GM23338 (cell line): ENCODE results near the gene R3HDM2. TPM values are rescaled to one million over a fixed set of nuclear protein-coding genes. Genes with fewer than 3 reads are reported as not detected.

ENCODE experiments used
- ATAC-seq: fragments of 200-7000 bp; cut with Tn5 transposase; 3 replicates; pipeline ENCODE4 v1.9.1; 2020
- DNase-seq: peaks from one replicate; pipeline ENCODE4 v3.0.0-alpha.2; 2015; ENCODE audit warnings: low spot score
- H2AFZ ChIP-seq: fragments of 200-600 bp; sonication (generic); 2 replicates; pipeline ENCODE4 v1.8.0; 2016; ENCODE audit warnings: antibody characterized with exemption, mild to moderate bottlenecking, moderate library complexity
- H3F3A ChIP-seq: fragments of 200-600 bp; sonication (generic); replicated peaks from 2 replicates; pipeline ENCODE4 v1.8.0; 2017; ENCODE audit warnings: antibody characterized with exemption, mixed run types, low read depth
- H3K27ac ChIP-seq: fragments of 200-600 bp; sonication (generic); 2 replicates; pipeline ENCODE4 v1.6.1; 2016; ENCODE audit warnings: low read depth
- H3K27me3 ChIP-seq: fragments of 200-600 bp; sonication (generic); 2 replicates; pipeline ENCODE4 v1.8.0; 2016; ENCODE audit warnings: mild to moderate bottlenecking, mixed run types, moderate library complexity; ENCODE audit not compliant: insufficient read depth
- H3K36me3 ChIP-seq: fragments of 200-600 bp; sonication (generic); 2 replicates; pipeline ENCODE4 v1.8.0; 2016; ENCODE audit warnings: mild to moderate bottlenecking; ENCODE audit not compliant: insufficient read depth
- H3K4me1 ChIP-seq: fragments of 200-600 bp; sonication (generic); 2 replicates; pipeline ENCODE4 v1.8.0; 2016; ENCODE audit warnings: mild to moderate bottlenecking, moderate library complexity; ENCODE audit not compliant: insufficient read depth
- H3K4me2 ChIP-seq: fragments of 200-600 bp; sonication (generic); 2 replicates; pipeline ENCODE4 v1.7.1; 2017; ENCODE audit warnings: mixed run types
- H3K4me3 ChIP-seq: fragments of 200-600 bp; sonication (generic); 2 replicates; pipeline ENCODE4 v1.6.1; 2016; ENCODE audit warnings: mixed run types
- H3K79me2 ChIP-seq: fragments of 200-600 bp; sonication (generic); replicated peaks from 2 replicates; pipeline ENCODE4 v1.8.0; 2017; ENCODE audit warnings: mild to moderate bottlenecking; ENCODE audit not compliant: insufficient read depth
- H3K9me2 ChIP-seq: fragments of 200-600 bp; sonication (generic); 2 replicates; pipeline ENCODE4 v1.8.0; 2017; ENCODE audit not compliant: insufficient read depth
- H4K20me1 ChIP-seq: fragments of 200-600 bp; sonication (generic); replicated peaks from 2 replicates; pipeline ENCODE4 v1.8.0; 2017; ENCODE audit warnings: mild to moderate bottlenecking; ENCODE audit not compliant: insufficient read depth
- H3K27ac Mint-ChIP-seq: 2 replicates; pipeline ENCODE4 v1.8.0; 2020; ENCODE audit warnings: inconsistent platforms, mild to moderate bottlenecking, moderate library complexity, mixed read lengths
- H3K27me3 Mint-ChIP-seq: 3 replicates; pipeline ENCODE4 v1.8.0; 2022; ENCODE audit warnings: low read depth, mild to moderate bottlenecking, moderate library complexity, mixed read lengths, inconsistent platforms; ENCODE audit not compliant: insufficient read depth, poor library complexity
- H3K36me3 Mint-ChIP-seq: 3 replicates; pipeline ENCODE4 v1.8.0; 2021; ENCODE audit warnings: low read depth, mild to moderate bottlenecking, inconsistent platforms, moderate library complexity, mixed read lengths
- H3K4me1 Mint-ChIP-seq: 3 replicates; pipeline ENCODE4 v1.8.0; 2020; ENCODE audit warnings: mild to moderate bottlenecking, inconsistent platforms, mixed read lengths
- H3K4me3 Mint-ChIP-seq: 3 replicates; pipeline ENCODE4 v1.8.0; 2021; ENCODE audit warnings: moderate library complexity, mild to moderate bottlenecking, inconsistent platforms, mixed read lengths
- H3K9me3 Mint-ChIP-seq: 3 replicates; pipeline ENCODE4 v1.8.0; 2020; ENCODE audit warnings: moderate library complexity, mild to moderate bottlenecking, inconsistent platforms, mixed read lengths
- EZH2 ChIP-seq: fragments of 200-600 bp; sonication (generic); IDR thresholded peaks from one replicate; pipeline ENCODE4 v1.8.0; 2017; ENCODE audit warnings: antibody characterized with exemption, mild to moderate bottlenecking, low read depth; ENCODE audit not compliant: unreplicated experiment
- JUNB ChIP-seq: IDR thresholded peaks from one replicate; pipeline ENCODE4 v1.6.1; 2016; ENCODE audit warnings: antibody characterized with exemption; ENCODE audit not compliant: unreplicated experiment
- NANOG ChIP-seq: IDR thresholded peaks from 2 replicates; pipeline ENCODE4 v1.6.1; 2016; ENCODE audit warnings: antibody characterized with exemption, borderline replicate concordance
- ZNF331 ChIP-seq: fragments of 250-450 bp; sonication (Bioruptor Pico); IDR thresholded peaks from 2 replicates; pipeline ENCODE4 v1.5.0; 2020; ENCODE audit warnings: low read depth, mild to moderate bottlenecking, moderate library complexity
- polyA plus RNA-seq: library from polyadenylated mRNA; unstranded; fragments of >200 nt; fragmentation: Nextera tagmentation; extraction: Ambion mirVana; gene quantifications from 2 replicates; pipeline ENCODE4 v1.2.1, GENCODE V29; 2016
- total RNA-seq: library from RNA; depleted of rRNA; stranded (reverse); fragments of >200 nt; shearing (Covaris generic); gene quantifications from 2 replicates; pipeline ENCODE4 v1.2.3, GENCODE V29; 2014
- TF ChIP-seq, protein P1 (sequence below), 2 experiments: fragments of 200-600 bp in 1 of 2; sonication (generic) in 1 of 2; conservative IDR thresholded peaks; 2 replicates each; pipeline versions ENCODE4 v1.5.1 to v1.6.1; 2016 to 2017; ENCODE audit warnings: antibody characterized with exemption in 2 of 2, low read depth in 2 of 2, mild to moderate bottlenecking in 2 of 2, moderate library complexity in 1 of 2
- TF ChIP-seq, protein P2 (sequence below): IDR thresholded peaks from one replicate; pipeline ENCODE4 v1.6.1; 2018; ENCODE audit warnings: antibody characterized with exemption; ENCODE audit not compliant: unreplicated experiment
- TF ChIP-seq, protein P3 (sequence below): fragments of 250-450 bp; sonication (Bioruptor Pico); IDR thresholded peaks from 2 replicates; pipeline ENCODE4 v1.5.0; 2020; ENCODE audit warnings: mild to moderate bottlenecking, moderate library complexity

R3HDM2 gene
- total and polyA plus RNA-seq, 2 experiments from 2014 or later, result 9.6 to 19.6 TPM

DNA sequence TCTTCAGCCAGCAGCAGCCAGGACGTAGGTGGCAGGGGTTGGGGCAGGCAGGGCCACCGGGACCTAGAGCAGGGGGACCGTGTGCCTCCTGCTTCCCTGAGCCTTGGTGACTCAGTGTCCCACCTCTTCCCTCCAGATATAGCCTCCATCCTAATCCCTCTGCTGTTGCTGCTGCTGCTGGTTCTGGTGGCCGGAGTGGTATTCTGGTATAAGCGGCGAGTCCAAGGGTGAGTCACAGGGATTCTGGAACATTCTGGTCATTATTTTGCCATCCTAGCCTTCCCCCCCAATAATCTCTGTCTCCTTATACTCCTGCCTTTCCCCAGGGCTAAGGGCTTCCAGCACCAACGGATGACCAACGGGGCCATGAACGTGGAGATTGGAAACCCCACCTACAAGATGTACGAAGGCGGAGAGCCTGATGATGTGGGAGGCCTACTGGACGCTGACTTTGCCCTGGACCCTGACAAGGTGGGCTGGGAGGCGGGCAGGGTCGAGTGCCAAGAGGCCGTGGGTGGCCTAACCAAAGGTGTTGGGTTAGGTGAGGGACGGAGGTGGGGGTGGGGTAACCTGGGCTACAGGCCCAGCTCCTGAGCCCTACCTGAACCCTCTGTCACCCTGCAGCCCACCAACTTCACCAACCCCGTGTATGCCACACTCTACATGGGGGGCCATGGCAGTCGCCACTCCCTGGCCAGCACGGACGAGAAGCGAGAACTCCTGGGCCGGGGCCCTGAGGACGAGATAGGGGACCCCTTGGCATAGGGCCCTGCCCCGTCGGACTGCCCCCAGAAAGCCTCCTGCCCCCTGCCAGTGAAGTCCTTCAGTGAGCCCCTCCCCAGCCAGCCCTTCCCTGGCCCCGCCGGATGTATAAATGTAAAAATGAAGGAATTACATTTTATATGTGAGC is 218.8 kb downstream of the R3HDM2 start:
- H3K4me2 ChIP-seq, result no peak overlapping the region
- no peak overlapping the region for H3K27ac Mint-ChIP-seq
- no peak overlapping the region for H3K4me3 Mint-ChIP-seq

More for the DNA sequence above, 218.8 kb downstream of the R3HDM2 start:
- H3K4me3 ChIP-seq, result no peak overlapping the region
- 0 out of 2 replicates have a peak, but pooled peaks cover 7% of the 10 kb centered on the region for H4K20me1 ChIP-seq
- H3K36me3 ChIP-seq, result no peaks in the 10 kb centered on the region
- H3K27ac ChIP-seq, result no peak overlapping the region; the same call in 1 of the 2 replicates
- peaks cover 28% of the 10 kb centered on the region for H3K4me1 Mint-ChIP-seq
- H3K4me1 ChIP-seq, result peaks cover 26% of the 10 kb centered on the region
- H2AFZ ChIP-seq, result no peak overlapping the region
- peaks cover 44% of the 10 kb centered on the region for H3K36me3 Mint-ChIP-seq
- H3K9me2 ChIP-seq, result no peaks in the 10 kb centered on the region
- ATAC-seq (no peak), DNase-seq (no peak)
- H3K79me2 ChIP-seq, result no peaks in the 10 kb centered on the region
- TF ChIP-seq EZH2 (no peak), ZNF331 (CRISPR knock-in tag) (no peak), JUNB (no peak), NANOG (no peak)
- TF ChIP-seq, protein P1, sequence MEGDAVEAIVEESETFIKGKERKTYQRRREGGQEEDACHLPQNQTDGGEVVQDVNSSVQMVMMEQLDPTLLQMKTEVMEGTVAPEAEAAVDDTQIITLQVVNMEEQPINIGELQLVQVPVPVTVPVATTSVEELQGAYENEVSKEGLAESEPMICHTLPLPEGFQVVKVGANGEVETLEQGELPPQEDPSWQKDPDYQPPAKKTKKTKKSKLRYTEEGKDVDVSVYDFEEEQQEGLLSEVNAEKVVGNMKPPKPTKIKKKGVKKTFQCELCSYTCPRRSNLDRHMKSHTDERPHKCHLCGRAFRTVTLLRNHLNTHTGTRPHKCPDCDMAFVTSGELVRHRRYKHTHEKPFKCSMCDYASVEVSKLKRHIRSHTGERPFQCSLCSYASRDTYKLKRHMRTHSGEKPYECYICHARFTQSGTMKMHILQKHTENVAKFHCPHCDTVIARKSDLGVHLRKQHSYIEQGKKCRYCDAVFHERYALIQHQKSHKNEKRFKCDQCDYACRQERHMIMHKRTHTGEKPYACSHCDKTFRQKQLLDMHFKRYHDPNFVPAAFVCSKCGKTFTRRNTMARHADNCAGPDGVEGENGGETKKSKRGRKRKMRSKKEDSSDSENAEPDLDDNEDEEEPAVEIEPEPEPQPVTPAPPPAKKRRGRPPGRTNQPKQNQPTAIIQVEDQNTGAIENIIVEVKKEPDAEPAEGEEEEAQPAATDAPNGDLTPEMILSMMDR (conservative IDR thresholded peaks at IDR 0.05; ENCODE audit: low read depth in 2 of 2), result peak in 1 of 2 experiments; percentile 13; a peak in 1 of 4 replicates
- TF ChIP-seq, protein P2, sequence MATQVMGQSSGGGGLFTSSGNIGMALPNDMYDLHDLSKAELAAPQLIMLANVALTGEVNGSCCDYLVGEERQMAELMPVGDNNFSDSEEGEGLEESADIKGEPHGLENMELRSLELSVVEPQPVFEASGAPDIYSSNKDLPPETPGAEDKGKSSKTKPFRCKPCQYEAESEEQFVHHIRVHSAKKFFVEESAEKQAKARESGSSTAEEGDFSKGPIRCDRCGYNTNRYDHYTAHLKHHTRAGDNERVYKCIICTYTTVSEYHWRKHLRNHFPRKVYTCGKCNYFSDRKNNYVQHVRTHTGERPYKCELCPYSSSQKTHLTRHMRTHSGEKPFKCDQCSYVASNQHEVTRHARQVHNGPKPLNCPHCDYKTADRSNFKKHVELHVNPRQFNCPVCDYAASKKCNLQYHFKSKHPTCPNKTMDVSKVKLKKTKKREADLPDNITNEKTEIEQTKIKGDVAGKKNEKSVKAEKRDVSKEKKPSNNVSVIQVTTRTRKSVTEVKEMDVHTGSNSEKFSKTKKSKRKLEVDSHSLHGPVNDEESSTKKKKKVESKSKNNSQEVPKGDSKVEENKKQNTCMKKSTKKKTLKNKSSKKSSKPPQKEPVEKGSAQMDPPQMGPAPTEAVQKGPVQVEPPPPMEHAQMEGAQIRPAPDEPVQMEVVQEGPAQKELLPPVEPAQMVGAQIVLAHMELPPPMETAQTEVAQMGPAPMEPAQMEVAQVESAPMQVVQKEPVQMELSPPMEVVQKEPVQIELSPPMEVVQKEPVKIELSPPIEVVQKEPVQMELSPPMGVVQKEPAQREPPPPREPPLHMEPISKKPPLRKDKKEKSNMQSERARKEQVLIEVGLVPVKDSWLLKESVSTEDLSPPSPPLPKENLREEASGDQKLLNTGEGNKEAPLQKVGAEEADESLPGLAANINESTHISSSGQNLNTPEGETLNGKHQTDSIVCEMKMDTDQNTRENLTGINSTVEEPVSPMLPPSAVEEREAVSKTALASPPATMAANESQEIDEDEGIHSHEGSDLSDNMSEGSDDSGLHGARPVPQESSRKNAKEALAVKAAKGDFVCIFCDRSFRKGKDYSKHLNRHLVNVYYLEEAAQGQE, result no peak
- TF ChIP-seq, protein P3, sequence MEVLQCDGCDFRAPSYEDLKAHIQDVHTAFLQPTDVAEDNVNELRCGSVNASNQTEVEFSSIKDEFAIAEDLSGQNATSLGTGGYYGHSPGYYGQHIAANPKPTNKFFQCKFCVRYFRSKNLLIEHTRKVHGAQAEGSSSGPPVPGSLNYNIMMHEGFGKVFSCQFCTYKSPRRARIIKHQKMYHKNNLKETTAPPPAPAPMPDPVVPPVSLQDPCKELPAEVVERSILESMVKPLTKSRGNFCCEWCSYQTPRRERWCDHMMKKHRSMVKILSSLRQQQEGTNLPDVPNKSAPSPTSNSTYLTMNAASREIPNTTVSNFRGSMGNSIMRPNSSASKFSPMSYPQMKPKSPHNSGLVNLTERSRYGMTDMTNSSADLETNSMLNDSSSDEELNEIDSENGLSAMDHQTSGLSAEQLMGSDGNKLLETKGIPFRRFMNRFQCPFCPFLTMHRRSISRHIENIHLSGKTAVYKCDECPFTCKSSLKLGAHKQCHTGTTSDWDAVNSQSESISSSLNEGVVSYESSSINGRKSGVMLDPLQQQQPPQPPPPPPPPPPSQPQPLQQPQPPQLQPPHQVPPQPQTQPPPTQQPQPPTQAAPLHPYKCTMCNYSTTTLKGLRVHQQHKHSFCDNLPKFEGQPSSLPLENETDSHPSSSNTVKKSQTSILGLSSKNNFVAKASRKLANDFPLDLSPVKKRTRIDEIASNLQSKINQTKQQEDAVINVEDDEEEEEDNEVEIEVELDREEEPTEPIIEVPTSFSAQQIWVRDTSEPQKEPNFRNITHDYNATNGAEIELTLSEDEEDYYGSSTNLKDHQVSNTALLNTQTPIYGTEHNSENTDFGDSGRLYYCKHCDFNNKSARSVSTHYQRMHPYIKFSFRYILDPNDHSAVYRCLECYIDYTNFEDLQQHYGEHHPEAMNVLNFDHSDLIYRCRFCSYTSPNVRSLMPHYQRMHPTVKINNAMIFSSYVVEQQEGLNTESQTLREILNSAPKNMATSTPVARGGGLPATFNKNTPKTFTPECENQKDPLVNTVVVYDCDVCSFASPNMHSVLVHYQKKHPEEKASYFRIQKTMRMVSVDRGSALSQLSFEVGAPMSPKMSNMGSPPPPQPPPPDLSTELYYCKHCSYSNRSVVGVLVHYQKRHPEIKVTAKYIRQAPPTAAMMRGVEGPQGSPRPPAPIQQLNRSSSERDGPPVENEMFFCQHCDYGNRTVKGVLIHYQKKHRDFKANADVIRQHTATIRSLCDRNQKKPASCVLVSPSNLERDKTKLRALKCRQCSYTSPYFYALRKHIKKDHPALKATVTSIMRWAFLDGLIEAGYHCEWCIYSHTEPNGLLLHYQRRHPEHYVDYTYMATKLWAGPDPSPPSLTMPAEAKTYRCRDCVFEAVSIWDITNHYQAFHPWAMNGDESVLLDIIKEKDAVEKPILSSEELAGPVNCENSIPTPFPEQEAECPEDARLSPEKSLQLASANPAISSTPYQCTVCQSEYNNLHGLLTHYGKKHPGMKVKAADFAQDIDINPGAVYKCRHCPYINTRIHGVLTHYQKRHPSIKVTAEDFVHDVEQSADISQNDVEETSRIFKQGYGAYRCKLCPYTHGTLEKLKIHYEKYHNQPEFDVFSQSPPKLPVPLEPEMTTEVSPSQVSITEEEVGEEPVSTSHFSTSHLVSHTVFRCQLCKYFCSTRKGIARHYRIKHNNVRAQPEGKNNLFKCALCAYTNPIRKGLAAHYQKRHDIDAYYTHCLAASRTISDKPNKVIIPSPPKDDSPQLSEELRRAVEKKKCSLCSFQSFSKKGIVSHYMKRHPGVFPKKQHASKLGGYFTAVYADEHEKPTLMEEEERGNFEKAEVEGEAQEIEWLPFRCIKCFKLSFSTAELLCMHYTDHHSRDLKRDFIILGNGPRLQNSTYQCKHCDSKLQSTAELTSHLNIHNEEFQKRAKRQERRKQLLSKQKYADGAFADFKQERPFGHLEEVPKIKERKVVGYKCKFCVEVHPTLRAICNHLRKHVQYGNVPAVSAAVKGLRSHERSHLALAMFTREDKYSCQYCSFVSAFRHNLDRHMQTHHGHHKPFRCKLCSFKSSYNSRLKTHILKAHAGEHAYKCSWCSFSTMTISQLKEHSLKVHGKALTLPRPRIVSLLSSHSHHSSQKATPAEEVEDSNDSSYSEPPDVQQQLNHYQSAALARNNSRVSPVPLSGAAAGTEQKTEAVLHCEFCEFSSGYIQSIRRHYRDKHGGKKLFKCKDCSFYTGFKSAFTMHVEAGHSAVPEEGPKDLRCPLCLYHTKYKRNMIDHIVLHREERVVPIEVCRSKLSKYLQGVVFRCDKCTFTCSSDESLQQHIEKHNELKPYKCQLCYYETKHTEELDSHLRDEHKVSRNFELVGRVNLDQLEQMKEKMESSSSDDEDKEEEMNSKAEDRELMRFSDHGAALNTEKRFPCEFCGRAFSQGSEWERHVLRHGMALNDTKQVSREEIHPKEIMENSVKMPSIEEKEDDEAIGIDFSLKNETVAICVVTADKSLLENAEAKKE (CRISPR knock-in tag), result no peak
- no peaks in the 10 kb centered on the region; the same call in 1 of the 3 replicates for H3K9me3 Mint-ChIP-seq
- H3F3A ChIP-seq, result 0 out of 2 replicates have a peak, but pooled peaks cover 21% of the 10 kb centered on the region
- H3K27me3 Mint-ChIP-seq, result peaks cover 43% of the 10 kb centered on the region
- peaks cover 35% of the 10 kb centered on the region for H3K27me3 ChIP-seq
